ENCODE data around the gene A1BG.

A1BG gene

GRCh38 chr19:58296104-58296503 is 57.2 kb downstream of the A1BG start:
- no peak for DNase-seq (ENCODE audit: low read depth)
